Transverse colon (tissue), 4 donors: Measurements from ENCODE around the gene SLC39A6.

ENCODE experiments used
- EP300 ChIP-seq: sonication (generic); formaldehyde crosslinking; IDR thresholded peaks from one replicate; pipeline ENCODE4 v1.6.1; 2017; ENCODE audit warnings: antibody characterized with exemption, low read depth
- POLR2A ChIP-seq: fragments of 450-650 bp; IDR thresholded peaks from one replicate; pipeline ENCODE4 v1.6.1; 2016; ENCODE audit warnings: antibody characterized with exemption, mild to moderate bottlenecking, moderate library complexity
- POLR2AphosphoS5 ChIP-seq, 3 donors: sonication (generic); formaldehyde crosslinking; IDR thresholded peaks; one replicate each; pipeline ENCODE4 v1.6.1; 2016; ENCODE audit warnings: antibody characterized with exemption in 3 of 3
- TF ChIP-seq, protein P1 (sequence below), 5 experiments: fragments of 200-600 bp in 3 of 5; fragments of 450-650 bp in 2 of 5; sonication (generic) in 3 of 5; IDR thresholded peaks; 1 replicate in 2 of 5; 2 replicates in 3 of 5; pipeline ENCODE4 v1.5.1; 2016 to 2017; ENCODE audit warnings: antibody characterized with exemption in 5 of 5, inconsistent platforms in 3 of 5, mild to moderate bottlenecking in 2 of 5, moderate library complexity in 1 of 5

DNA sequence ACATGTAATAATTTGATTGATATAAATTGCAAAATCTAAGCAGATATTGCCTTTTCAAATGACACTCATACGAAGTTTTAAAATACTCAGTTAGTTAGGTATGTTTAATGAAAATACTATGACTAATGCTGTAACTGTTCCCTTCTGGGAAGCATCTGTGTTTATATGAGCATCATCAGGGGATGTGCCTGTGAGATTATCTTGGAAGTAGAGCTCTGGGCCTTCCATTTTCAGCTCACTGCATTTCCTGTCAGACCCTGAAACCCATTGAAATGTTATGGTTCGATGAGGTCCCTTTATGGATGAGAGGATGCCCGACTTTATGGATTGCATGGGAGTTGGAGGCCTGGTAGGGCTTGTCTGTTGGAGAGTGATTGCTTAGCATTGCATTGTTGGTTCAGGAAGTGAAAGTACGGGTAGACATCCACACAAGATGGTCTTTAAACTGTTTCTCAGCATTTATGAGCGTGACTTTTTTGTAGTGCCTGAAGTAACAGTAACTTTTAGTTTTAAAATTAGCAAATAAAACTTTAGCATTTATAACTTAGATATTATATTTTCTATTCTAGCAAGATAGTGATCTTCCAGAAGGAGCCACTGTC lies 29.2 kb upstream of the SLC39A6 start:
- TF ChIP-seq, protein P1, sequence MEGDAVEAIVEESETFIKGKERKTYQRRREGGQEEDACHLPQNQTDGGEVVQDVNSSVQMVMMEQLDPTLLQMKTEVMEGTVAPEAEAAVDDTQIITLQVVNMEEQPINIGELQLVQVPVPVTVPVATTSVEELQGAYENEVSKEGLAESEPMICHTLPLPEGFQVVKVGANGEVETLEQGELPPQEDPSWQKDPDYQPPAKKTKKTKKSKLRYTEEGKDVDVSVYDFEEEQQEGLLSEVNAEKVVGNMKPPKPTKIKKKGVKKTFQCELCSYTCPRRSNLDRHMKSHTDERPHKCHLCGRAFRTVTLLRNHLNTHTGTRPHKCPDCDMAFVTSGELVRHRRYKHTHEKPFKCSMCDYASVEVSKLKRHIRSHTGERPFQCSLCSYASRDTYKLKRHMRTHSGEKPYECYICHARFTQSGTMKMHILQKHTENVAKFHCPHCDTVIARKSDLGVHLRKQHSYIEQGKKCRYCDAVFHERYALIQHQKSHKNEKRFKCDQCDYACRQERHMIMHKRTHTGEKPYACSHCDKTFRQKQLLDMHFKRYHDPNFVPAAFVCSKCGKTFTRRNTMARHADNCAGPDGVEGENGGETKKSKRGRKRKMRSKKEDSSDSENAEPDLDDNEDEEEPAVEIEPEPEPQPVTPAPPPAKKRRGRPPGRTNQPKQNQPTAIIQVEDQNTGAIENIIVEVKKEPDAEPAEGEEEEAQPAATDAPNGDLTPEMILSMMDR (IDR thresholded peaks at IDR 0.05), result no peak
- TF ChIP-seq EP300 (no peak), POLR2A (no peak), POLR2AphosphoS5 (IDR thresholded peaks at IDR 0.05) (no peak)
